ENCODE measurements around the gene KIAA0825.
"Not testable (repeated sequence)": the region's sequence is repeated elsewhere in the genome, so short reads cannot be mapped to it uniquely, and the experiment has no call there.

KIAA0825 gene

GRCh38 chr5:94361161-94361560 lies 257.2 kb downstream of the KIAA0825 start:
- no peak for DNase-seq

GRCh38 chr5:94360382-94361130 lies 257.8 kb downstream of the KIAA0825 start:
- no peak for DNase-seq

- DNase-seq = no peak
Measured at GRCh38 chr5:94359880-94360279, 258.5 kb downstream of the KIAA0825 start.

GRCh38 chr5:94355811-94356210 lies 262.6 kb downstream of the KIAA0825 start:
- DNase-seq = no peak

- not testable (repeated sequence) for DNase-seq
Measured at GRCh38 chr5:94354837-94355485, 263.4 kb downstream of the KIAA0825 start.

DNA sequence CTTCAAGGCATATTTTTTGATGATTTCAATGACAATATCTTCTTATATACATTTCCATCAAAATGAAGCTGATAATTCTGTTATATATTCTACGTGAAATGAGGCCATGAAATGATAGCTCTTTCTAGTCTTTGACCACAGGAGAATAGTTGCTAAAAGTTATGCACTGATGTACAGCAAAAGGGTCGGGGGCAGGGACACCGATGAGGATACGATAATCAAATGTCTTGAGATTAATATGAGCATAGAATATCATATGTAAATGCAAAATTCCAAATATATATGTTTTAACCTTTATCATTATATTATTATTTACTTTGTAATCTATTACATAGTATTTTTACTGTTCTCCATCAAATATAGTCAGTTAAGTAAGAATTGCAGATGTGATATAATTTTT lies 264.8 kb downstream of the KIAA0825 start:
- DNase-seq = no peak

GRCh38 chr5:94347130-94347529 lies 271.3 kb downstream of the KIAA0825 start:
- DNase-seq = no peak

DNA sequence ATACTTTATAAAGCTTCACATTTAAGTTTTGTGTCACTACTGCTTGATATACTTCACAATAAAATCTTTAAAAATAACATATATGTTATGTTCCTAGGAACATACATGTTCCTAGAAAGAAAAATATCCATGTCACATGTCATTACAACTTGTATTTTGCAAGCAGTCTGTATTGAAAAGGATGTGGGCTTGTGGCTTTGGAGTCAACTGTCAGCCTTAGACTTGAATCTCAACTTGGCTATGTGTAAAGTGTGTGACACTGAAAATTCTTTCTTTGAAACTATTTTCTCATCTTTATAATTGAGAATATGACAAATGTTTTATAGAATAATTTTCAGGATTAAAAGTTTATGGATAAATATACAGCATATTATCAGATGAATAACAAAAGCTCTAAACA lies 273.1 kb downstream of the KIAA0825 start:
- no peak for DNase-seq

DNA sequence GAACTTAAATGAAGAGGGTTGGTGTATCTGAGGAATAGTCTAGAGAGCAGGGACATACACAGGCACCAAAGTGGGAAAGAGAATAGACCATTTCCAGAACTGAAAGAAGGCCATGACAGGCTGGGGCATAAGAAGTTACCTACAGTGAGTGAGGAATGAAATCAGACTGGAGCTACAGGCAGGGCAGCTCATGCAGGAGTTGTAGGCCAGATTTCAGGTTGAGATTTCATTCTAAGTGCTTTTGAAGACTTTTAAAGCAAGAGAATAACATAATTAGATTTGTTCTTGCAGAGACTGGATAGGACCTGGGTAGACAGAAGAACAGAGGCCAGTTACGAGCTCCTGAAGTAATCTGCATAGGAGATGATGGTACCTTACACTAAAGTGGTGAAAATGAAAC lies 280.8 kb downstream of the KIAA0825 start:
- DNase-seq = no peak

- DNase-seq = no peak
Measured at GRCh38 chr5:94335936-94336335, 282.5 kb downstream of the KIAA0825 start.

DNA sequence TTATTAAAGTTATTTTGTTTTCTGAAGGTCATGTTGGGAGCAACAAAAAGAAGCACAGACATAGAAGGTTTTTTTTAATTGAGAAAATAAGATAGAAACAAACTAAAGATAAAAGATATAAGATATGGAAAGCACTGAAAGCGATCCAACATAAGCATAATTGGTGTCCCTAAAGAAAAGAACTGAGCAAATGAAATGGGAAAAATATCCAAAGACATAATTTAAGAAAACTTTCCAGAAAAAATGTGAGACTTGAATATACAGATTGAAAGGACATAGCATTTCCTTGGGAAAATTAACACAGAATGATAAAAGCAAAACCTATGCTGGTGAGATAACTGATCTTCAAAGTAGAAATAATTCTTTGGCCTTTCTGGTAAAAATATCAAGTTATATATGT lies 289.3 kb downstream of the KIAA0825 start:
- DNase-seq = no peak

GRCh38 chr5:94326586-94326985 lies 291.8 kb downstream of the KIAA0825 start:
- DNase-seq = no peak

- DNase-seq = no peak
Measured at GRCh38 chr5:94316916-94317838, 301.2 kb downstream of the KIAA0825 start.

DNA sequence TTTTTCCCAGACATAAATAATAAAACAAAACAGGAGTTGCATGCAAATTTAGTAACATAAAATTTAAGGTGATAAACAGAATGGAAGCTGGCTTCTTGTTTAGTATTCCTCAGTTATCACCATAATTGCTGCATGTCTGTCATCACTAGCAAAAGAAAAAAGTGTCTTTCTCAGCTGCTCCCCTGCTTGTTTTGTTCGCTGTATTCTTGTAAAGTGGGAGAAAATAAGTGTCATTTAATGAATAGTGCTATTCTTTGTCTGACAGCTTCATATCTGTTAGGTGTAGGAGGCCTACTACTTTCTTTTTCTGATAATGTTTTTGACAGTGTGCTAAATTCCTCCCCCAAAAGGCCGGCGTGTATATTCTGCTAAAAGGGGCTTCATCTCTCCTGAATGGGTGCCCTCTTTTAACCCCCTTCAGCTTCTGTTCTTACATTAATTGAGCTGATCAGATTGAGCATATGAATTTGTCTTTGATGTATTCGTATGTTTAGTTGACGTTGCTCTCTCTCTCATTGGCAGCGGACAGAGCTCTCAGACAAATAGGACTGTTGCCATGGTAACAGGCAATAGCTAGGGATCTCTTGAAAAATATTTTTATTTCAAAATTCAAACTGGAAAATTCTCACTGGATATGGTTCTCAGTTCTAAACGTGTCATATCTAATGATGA lies 303.8 kb downstream of the KIAA0825 start:
- no peak for DNase-seq

- DNase-seq = no peak
Measured at GRCh38 chr5:94313696-94314095, 304.7 kb downstream of the KIAA0825 start.

GRCh38 chr5:94313188-94313587 lies 305.2 kb downstream of the KIAA0825 start:
- DNase-seq = no peak

DNA sequence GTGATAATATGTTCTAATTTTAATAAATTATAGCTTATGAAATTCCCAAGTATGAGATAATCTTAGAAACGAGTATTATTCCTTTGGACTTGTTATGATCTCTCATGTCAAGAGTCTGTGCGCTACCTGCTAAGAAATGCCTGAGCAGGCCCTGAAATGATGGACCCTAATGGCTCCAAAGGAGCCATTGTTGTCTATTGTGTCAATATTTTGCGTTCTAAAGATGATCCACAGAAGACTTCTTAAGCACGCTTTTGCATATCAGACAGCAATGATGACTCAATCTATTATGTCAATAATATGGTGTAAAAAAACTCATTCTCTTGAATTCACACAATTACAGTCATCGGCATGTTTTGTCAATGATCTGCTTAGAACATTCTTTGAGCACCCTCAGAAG lies 306.1 kb downstream of the KIAA0825 start:
- no peak for DNase-seq

DNA sequence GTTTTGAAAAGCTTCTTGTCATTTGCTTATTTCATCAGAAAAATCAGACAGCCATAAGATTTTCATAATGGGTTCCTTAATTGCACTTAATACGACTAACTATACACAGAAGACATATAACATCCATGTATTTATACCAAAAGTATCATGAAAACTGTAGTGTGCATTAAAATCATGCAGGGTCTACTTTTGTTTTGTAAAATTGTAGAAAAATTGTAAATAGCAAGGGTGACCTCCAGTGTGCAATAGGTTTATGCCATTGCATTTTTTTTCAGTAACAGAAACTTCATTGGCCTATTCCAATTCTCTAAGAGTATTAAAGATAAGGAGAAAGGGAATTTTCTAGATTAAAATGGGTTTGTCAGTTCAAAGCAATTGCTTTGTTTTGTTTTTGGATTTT lies 307.6 kb downstream of the KIAA0825 start:
- no peak for DNase-seq

- no peak for DNase-seq
Measured at GRCh38 chr5:94309141-94309540, 309.3 kb downstream of the KIAA0825 start.

GRCh38 chr5:94308442-94308841 lies 310.0 kb downstream of the KIAA0825 start:
- DNase-seq = no peak

DNA sequence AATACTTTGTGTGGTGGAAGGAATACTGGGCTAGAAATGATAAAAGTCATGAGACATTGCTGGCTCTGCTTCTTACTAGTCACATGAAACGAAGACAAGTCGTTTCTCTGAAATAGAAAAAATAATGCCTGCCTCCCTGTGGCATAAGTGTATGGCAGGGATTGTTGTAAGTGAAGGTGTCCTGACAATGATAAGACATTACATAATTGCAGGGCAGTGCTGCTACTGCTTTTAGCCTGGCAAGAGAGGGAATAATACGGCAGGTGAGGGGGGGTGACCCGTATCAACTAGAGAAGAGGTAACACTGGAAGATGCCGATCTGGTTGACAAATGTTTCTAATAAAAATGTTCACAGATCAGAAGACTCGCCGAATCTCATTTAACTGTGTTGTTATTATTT lies 314.3 kb downstream of the KIAA0825 start:
- no peak for DNase-seq

DNA sequence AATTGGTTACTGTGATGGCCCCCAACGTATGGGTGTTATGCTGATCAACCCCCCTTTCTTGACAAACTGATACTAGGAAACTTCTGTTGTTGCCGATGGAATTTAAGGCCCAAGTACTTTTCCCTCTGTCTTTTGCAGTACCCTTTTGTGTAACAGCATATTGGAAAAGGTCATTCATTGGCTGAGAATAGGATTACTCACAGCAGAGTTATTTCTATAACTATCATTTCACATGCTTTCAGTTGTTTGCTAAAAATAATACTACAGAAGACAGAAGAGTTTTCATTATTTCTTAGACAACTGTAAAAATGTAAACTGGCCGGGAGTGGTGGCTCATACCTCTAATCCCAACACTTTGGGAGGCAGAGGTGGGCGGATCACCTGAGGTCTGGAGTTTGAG lies 329.5 kb downstream of the KIAA0825 start:
- no peak for DNase-seq

DNA sequence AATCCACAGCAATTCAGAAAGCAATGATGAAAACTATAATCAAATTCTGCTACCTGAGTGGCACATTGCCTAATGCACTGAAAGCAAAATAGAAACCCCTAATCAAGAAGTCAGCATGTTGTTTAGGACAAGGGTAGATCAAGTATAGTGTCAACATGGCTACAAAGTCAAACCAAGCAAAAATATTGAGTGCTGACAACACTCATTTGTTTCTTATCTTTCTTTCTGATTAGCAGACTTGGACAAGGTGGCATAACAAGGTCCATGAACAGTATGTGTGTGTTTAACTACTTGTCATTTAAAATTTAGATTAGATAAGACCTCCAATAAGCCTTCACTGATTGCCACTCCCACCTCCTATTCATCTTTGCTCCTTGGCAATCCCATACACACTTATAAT lies 332.4 kb downstream of the KIAA0825 start:
- DNase-seq = no peak

All from activated CD4-positive, CD25-positive, alpha-beta regulatory T cell (primary cell).